ENCODE results near the gene C16orf95. TPM values are rescaled to one million over a fixed set of nuclear protein-coding genes. Genes with fewer than 3 reads are reported as not detected.

The C16orf95 gene
- total RNA-seq, 1 donor from 2014 or later = 1.7 TPM

DNA sequence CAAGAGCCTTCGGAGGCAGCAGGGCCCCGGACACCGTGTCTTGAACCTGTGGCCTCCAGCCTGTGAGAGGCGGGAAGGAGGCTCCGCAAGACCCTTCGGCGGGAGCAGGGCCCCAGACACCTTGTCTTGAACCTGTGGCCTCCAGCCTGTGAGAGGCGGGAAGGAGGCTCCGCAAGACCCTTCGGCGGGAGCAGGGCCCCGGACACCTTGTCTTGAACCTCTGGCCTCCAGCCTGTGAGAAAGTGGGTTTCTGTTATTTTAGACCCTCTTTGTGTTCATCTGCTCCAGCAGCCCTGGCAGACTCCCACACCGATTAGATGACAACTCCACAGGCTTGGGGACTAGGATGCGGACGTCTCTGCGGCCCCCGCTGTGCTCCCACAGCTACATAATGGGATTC, 36.4 kb upstream of the C16orf95 start:
- H3K4me3 ChIP-seq (ENCODE audit: low read depth, low read length) = no peak overlapping the region
- no peak for DNase-seq (ENCODE audit: low read depth)
- no peak for TF ChIP-seq CTCF (conservative IDR thresholded peaks at IDR 0.05; ENCODE audit: low read depth, low read length)

- H3K4me3 ChIP-seq (ENCODE audit: low read depth, low read length) = no peak overlapping the region
- no peak for DNase-seq (ENCODE audit: low read depth)
- no peak for TF ChIP-seq CTCF (conservative IDR thresholded peaks at IDR 0.05; ENCODE audit: low read depth, low read length)
Measured at GRCh38 chr16:87352818-87353217, 35.6 kb upstream of the C16orf95 start.

DNA sequence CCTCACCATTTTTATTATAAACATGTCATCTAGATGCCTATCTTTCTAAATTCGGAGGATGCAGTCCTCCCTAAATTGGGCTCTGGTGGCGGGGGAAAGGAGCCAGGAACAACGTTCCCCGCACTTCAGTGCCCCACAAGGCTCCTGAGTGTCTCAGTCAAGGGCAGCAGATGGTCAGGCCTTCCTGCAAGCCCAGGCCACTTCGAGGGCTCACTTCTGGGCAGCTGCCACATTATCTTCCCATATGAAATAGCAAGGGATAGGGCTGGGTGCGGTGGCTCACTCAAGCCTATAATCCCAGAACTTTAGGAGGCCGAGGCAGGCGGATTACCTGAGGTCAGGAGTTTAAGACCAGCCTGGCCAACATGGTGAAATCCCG, 34.1 kb upstream of the C16orf95 start:
- TF ChIP-seq CTCF (conservative IDR thresholded peaks at IDR 0.05; ENCODE audit: low read depth, low read length) = no peak
- no peak for DNase-seq (ENCODE audit: low read depth)
- no peak overlapping the region for H3K4me3 ChIP-seq (ENCODE audit: low read depth, low read length)

- no peak for DNase-seq (ENCODE audit: low read depth)
- no peak for TF ChIP-seq CTCF (conservative IDR thresholded peaks at IDR 0.05; ENCODE audit: low read depth, low read length)
- no peak overlapping the region for H3K4me3 ChIP-seq (ENCODE audit: low read depth, low read length)
Measured at GRCh38 chr16:87350681-87351319, 33.6 kb upstream of the C16orf95 start.

DNA sequence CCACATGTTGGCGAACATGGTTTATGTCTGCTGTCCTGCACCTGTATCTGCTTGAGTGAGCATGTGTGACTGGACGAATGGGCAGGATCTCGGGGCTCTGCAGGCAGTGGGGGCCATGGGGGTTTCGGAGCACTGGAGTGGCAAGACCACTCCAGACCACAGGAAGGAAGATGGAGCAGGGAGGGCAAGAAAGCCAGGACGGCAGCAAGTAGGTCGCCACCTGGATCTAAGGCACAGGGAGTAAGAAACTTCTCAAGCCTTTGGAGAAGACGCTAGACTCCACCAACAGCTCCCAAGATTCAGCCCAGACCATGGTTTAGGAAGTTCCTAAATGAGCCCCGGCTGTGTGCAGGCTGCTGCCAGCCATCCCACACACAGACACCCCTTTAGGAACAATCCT, 32.8 kb upstream of the C16orf95 start:
- DNase-seq (ENCODE audit: low read depth) = no peak
- no peak overlapping the region for H3K4me3 ChIP-seq (ENCODE audit: low read depth, low read length)
- no peak for TF ChIP-seq CTCF (conservative IDR thresholded peaks at IDR 0.05; ENCODE audit: low read depth, low read length)

- no peak overlapping the region for H3K4me3 ChIP-seq (ENCODE audit: low read depth, low read length)
- TF ChIP-seq CTCF (conservative IDR thresholded peaks at IDR 0.05; ENCODE audit: low read depth, low read length) = no peak
- DNase-seq (ENCODE audit: low read depth) = no peak
Measured at GRCh38 chr16:87348616-87349157, 31.5 kb upstream of the C16orf95 start.
